H9 (cell line): ENCODE results near the gene SLC22A16. TPM values are rescaled to one million over a fixed set of nuclear protein-coding genes. Genes with fewer than 3 reads are reported as not detected.

Experiments used
- DNase-seq: peaks from one replicate; pipeline ENCODE4 v3.0.0-alpha.2; 2017
- H2AFZ ChIP-seq: one replicate; pipeline ENCODE4 v1.6.1; 2013; ENCODE audit warnings: mild to moderate bottlenecking, low read length, control low read depth, moderate library complexity
- H2AK5ac ChIP-seq: 2 replicates; pipeline ENCODE4 v1.6.1; 2013; ENCODE audit warnings: low read length, control low read depth, mixed read lengths; ENCODE audit not compliant: insufficient read length
- H2BK120ac ChIP-seq: one replicate; pipeline ENCODE4 v1.6.1; 2013; ENCODE audit warnings: low read depth, mild to moderate bottlenecking, low read length, control low read depth, inconsistent platforms; ENCODE audit not compliant: poor library complexity, severe bottlenecking
- H2BK12ac ChIP-seq: 2 replicates; pipeline ENCODE4 v1.6.1; 2013; ENCODE audit warnings: low read length, control low read depth, mixed read lengths, low read depth; ENCODE audit not compliant: insufficient read length
- H2BK15ac ChIP-seq: 2 replicates; pipeline ENCODE4 v1.6.1; 2013; ENCODE audit warnings: low read depth, low read length, control low read depth
- H2BK20ac ChIP-seq: one replicate; pipeline ENCODE4 v1.6.1; 2013; ENCODE audit warnings: low read depth, mild to moderate bottlenecking, low read length, control low read depth, inconsistent platforms; ENCODE audit not compliant: poor library complexity, severe bottlenecking
- H2BK5ac ChIP-seq: 2 replicates; pipeline ENCODE4 v1.6.1; 2013; ENCODE audit warnings: low read length, control low read depth, mixed read lengths; ENCODE audit not compliant: insufficient read length
- H3K14ac ChIP-seq: 2 replicates; pipeline ENCODE4 v1.6.1; 2013; ENCODE audit warnings: low read length, control low read depth; ENCODE audit not compliant: insufficient read depth
- H3K18ac ChIP-seq: 2 replicates; pipeline ENCODE4 v1.6.1; 2013; ENCODE audit warnings: low read depth, mild to moderate bottlenecking, mixed read lengths, low read length, control low read depth; ENCODE audit not compliant: insufficient read length
- H3K23ac ChIP-seq: 2 replicates; pipeline ENCODE4 v1.6.1; 2013; ENCODE audit warnings: low read length, control low read depth, mixed read lengths, low read depth; ENCODE audit not compliant: insufficient read length
- H3K23me2 ChIP-seq: 2 replicates; pipeline ENCODE4 v1.6.1; 2013; ENCODE audit warnings: low read depth, mild to moderate bottlenecking, mixed read lengths, low read length, control low read depth; ENCODE audit not compliant: insufficient read length, poor library complexity, severe bottlenecking
- H3K27ac ChIP-seq: 2 replicates; pipeline ENCODE4 v1.5.1; 2013; ENCODE audit warnings: low read length, control low read depth, mixed read lengths, low read depth; ENCODE audit not compliant: insufficient read length
- H3K27me3 ChIP-seq: 2 replicates; pipeline ENCODE4 v1.6.1; 2013; ENCODE audit warnings: low read length, control low read depth, inconsistent platforms; ENCODE audit not compliant: insufficient read depth
- H3K4ac ChIP-seq: 2 replicates; pipeline ENCODE4 v1.6.1; 2013; ENCODE audit warnings: low read depth, mild to moderate bottlenecking, control low read depth, inconsistent platforms, low read length, moderate library complexity
- H3K4me1 ChIP-seq: 2 replicates; pipeline ENCODE4 v1.6.1; 2013; ENCODE audit warnings: low read length, control low read depth, inconsistent platforms; ENCODE audit not compliant: insufficient read depth
- H3K4me2 ChIP-seq: 2 replicates; pipeline ENCODE4 v1.6.1; 2013; ENCODE audit warnings: low read length, control low read depth, mixed read lengths; ENCODE audit not compliant: insufficient read length, insufficient read depth
- H3K56ac ChIP-seq: 2 replicates; pipeline ENCODE4 v1.6.1; 2013; ENCODE audit warnings: low read depth, mild to moderate bottlenecking, mixed read lengths, low read length, control low read depth; ENCODE audit not compliant: insufficient read length
- H3K79me1 ChIP-seq: 2 replicates; pipeline ENCODE4 v1.6.1; 2013; ENCODE audit warnings: low read depth, mild to moderate bottlenecking, moderate library complexity, low read length, control low read depth, inconsistent platforms; ENCODE audit not compliant: insufficient read depth, poor library complexity, severe bottlenecking
- H3K79me2 ChIP-seq: 2 replicates; pipeline ENCODE4 v1.6.1; 2013; ENCODE audit warnings: low read length, control low read depth, inconsistent platforms; ENCODE audit not compliant: insufficient read depth
- H3K9ac ChIP-seq: 2 replicates; pipeline ENCODE4 v1.6.1; 2013; ENCODE audit warnings: low read length, control low read depth, mixed read lengths; ENCODE audit not compliant: insufficient read length; ENCODE audit errors: extremely low read depth
- H3K9me3 ChIP-seq: one replicate; pipeline ENCODE4 v1.6.1; 2013; ENCODE audit warnings: low read depth, low read length, inconsistent platforms; ENCODE audit not compliant: control insufficient read depth
- H3T11ph ChIP-seq: one replicate; pipeline ENCODE4 v1.6.1; 2013; ENCODE audit warnings: mild to moderate bottlenecking, low read length, control low read depth, inconsistent platforms
- H4K20me1 ChIP-seq: one replicate; pipeline ENCODE4 v1.6.1; 2013; ENCODE audit not compliant: control insufficient read depth, insufficient read length, insufficient read depth
- H4K5ac ChIP-seq: 2 replicates; pipeline ENCODE4 v1.6.1; 2013; ENCODE audit warnings: low read depth, mild to moderate bottlenecking, mixed read lengths, low read length, control low read depth; ENCODE audit not compliant: insufficient read length
- H4K8ac ChIP-seq: replicated peaks from 2 replicates; pipeline ENCODE4 v1.6.1; 2013; ENCODE audit warnings: low read length, control low read depth, mixed read lengths, low read depth; ENCODE audit not compliant: insufficient read length
- H4K91ac ChIP-seq: 2 replicates; pipeline ENCODE4 v1.6.1; 2013; ENCODE audit warnings: low read depth, mild to moderate bottlenecking, moderate library complexity, mixed read lengths, low read length, control low read depth; ENCODE audit not compliant: insufficient read length
- H3K27ac Mint-ChIP-seq, 3 experiments: 2 replicates in 2 of 3; 3 replicates in 1 of 3; pipeline ENCODE4 v1.8.0; 2020 to 2021; ENCODE audit warnings: mixed read lengths in 3 of 3, mild to moderate bottlenecking in 1 of 3, moderate library complexity in 1 of 3
- H3K27me3 Mint-ChIP-seq: 2 replicates; pipeline ENCODE4 v1.8.0; 2021; ENCODE audit warnings: low read depth, mild to moderate bottlenecking, moderate library complexity, mixed read lengths
- H3K36me3 Mint-ChIP-seq, 3 experiments: 2 replicates in 2 of 3; 3 replicates in 1 of 3; pipeline ENCODE4 v1.8.0; 2020 to 2021; ENCODE audit warnings: low read depth in 3 of 3, mixed read lengths in 3 of 3; ENCODE audit not compliant: insufficient read depth in 1 of 3
- H3K4me1 Mint-ChIP-seq, 2 experiments: 2 replicates each; pipeline ENCODE4 v1.8.0; 2020; ENCODE audit warnings: mixed read lengths in 2 of 2
- H3K4me3 Mint-ChIP-seq, 2 experiments: 2 replicates in 1 of 2; 3 replicates in 1 of 2; pipeline ENCODE4 v1.8.0; 2020 to 2021; ENCODE audit warnings: mild to moderate bottlenecking in 2 of 2, mixed read lengths in 2 of 2, moderate library complexity in 1 of 2
- H3K9me3 Mint-ChIP-seq, 2 experiments: 2 replicates in 1 of 2; 3 replicates in 1 of 2; pipeline ENCODE4 v1.8.0; 2020; ENCODE audit warnings: mild to moderate bottlenecking in 2 of 2, mixed read lengths in 2 of 2, moderate library complexity in 1 of 2
- CTCF ChIP-seq: fragments of 200-600 bp; sonication (generic); conservative IDR thresholded peaks from 3 replicates; pipeline ENCODE4 v1.8.0; 2021; ENCODE audit warnings: antibody characterized with exemption, mild to moderate bottlenecking
- WGBS: extraction: QIAGEN DNeasy Blood & Tissue Kit; methylation state at CpG from one replicate; pipeline ENCODE4 v1.1.7; 2013; ENCODE audit warnings: missing lambda C conversion rate, low lambda C conversion rate, mixed read lengths; ENCODE audit not compliant: insufficient read length; ENCODE audit errors: extremely low coverage; 5-methylcytosine and 5-hydroxymethylcytosine counted together
- total RNA-seq: library from RNA; stranded (reverse); gene quantifications from 2 replicates; pipeline ENCODE4 v1.2.1, GENCODE V29; 2021

Gene SLC22A16
- total RNA-seq, 1 experiment from 2014 or later = not detected

GRCh38 chr6:110395221-110395620, 81.2 kb downstream of the SLC22A16 start:
- Histone ChIP-seq H2AK5ac (no peak overlapping the region), H3K56ac (no peak overlapping the region), H3K9me3 (no peaks in the 10 kb centered on the region), H3K27ac (no peak overlapping the region), H3K4me2 (no peak overlapping the region), H4K20me1 (no peaks in the 10 kb centered on the region), H3K4me1 (no peaks in the 10 kb centered on the region), H2BK12ac (no peak overlapping the region), H2AFZ (no peak overlapping the region), H2BK15ac (no peak overlapping the region), H3K79me1 (no peaks in the 10 kb centered on the region), H3T11ph (no peak overlapping the region), H2BK5ac (no peak overlapping the region), H4K5ac (no peak overlapping the region), H4K91ac (no peak overlapping the region), H3K23ac (no peak overlapping the region), H3K23me2 (no peaks in the 10 kb centered on the region), H3K79me2 (no peaks in the 10 kb centered on the region), H3K18ac (no peak overlapping the region), H3K9ac (no peak overlapping the region), H3K4ac (no peak overlapping the region), H3K27me3 (no peaks in the 10 kb centered on the region), H2BK20ac (no peak overlapping the region), H2BK120ac (no peak overlapping the region), H4K8ac (no peak overlapping the region), H3K14ac (no peak overlapping the region)
- Mint-ChIP-seq H3K9me3 (no peaks in the 10 kb centered on the region), H3K36me3 (no peaks in the 10 kb centered on the region), H3K4me3 (no peak overlapping the region; a peak in 1 of 5 replicates), H3K4me1 (0 out of 4 replicates have a peak, but pooled peaks cover 0 to 2% of the 10 kb centered on the region in 2 experiments), H3K27ac (no peak overlapping the region), H3K27me3 (no peaks in the 10 kb centered on the region)
- no CpG with 5 or more reads among the region's 4 CpGs for WGBS
- DNase-seq = no peak
- TF ChIP-seq CTCF = no peak
